DOHH2 (cell line): ENCODE measurements around the gene MYDGF.

Source experiments
- H3F3A ChIP-seq: fragments of 200-600 bp; sonication (generic), shearing (Covaris generic); 2 replicates; pipeline ENCODE4 v1.6.0; 2016; ENCODE audit warnings: antibody characterized with exemption, mild to moderate bottlenecking; ENCODE audit not compliant: control insufficient read depth, insufficient read depth
- H3K27ac ChIP-seq: fragments of 200-600 bp; sonication (generic); 2 replicates; pipeline ENCODE4 v1.5.1; 2014; ENCODE audit warnings: low read depth, mild to moderate bottlenecking, low read length, moderate library complexity
- H3K27me3 ChIP-seq: fragments of 200-600 bp; sonication (generic); 2 replicates; pipeline ENCODE4 v1.6.1; 2014; ENCODE audit warnings: mild to moderate bottlenecking, low read length, mixed read lengths; ENCODE audit not compliant: control insufficient read depth
- H3K36me3 ChIP-seq: fragments of 200-600 bp; sonication (generic); 2 replicates; pipeline ENCODE4 v1.6.1; 2014; ENCODE audit warnings: mild to moderate bottlenecking, low read length, moderate library complexity, mixed read lengths; ENCODE audit not compliant: control insufficient read depth
- H3K4me1 ChIP-seq: fragments of 200-600 bp; sonication (generic); 2 replicates; pipeline ENCODE4 v1.6.1; 2014; ENCODE audit warnings: mild to moderate bottlenecking, low read length, mixed read lengths; ENCODE audit not compliant: control insufficient read depth
- H3K4me2 ChIP-seq: fragments of 200-600 bp; sonication (generic); 2 replicates; pipeline ENCODE4 v1.6.0; 2014; ENCODE audit warnings: mild to moderate bottlenecking, low read length, moderate library complexity
- H3K4me3 ChIP-seq: fragments of 200-600 bp; sonication (generic); 2 replicates; pipeline ENCODE4 v1.5.1; 2014; ENCODE audit warnings: mild to moderate bottlenecking, low read length, mixed read lengths
- H3K79me2 ChIP-seq: fragments of 200-600 bp; sonication (generic); 2 replicates; pipeline ENCODE4 v1.6.1; 2014; ENCODE audit warnings: mild to moderate bottlenecking, low read length, mixed read lengths; ENCODE audit not compliant: control insufficient read depth
- H3K9me2 ChIP-seq: fragments of 200-600 bp; sonication (generic); replicated peaks from 2 replicates; pipeline ENCODE4 v1.6.1; 2014; ENCODE audit warnings: mild to moderate bottlenecking, low read length, mixed read lengths; ENCODE audit not compliant: control insufficient read depth
- H3K9me3 ChIP-seq: fragments of 200-600 bp; sonication (generic); 2 replicates; pipeline ENCODE4 v1.6.1; 2014; ENCODE audit warnings: antibody characterized with exemption, low read length, mixed read lengths; ENCODE audit not compliant: control insufficient read depth, insufficient read depth
- H4K20me1 ChIP-seq: fragments of 200-600 bp; sonication (generic); 2 replicates; pipeline ENCODE4 v1.6.0; 2014; ENCODE audit warnings: low read depth, mild to moderate bottlenecking, antibody characterized with exemption, low read length, moderate library complexity; ENCODE audit not compliant: control insufficient read depth, insufficient read depth
- EZH2phosphoT487 ChIP-seq: fragments of 200-600 bp; sonication (generic); IDR thresholded peaks from 2 replicates; pipeline ENCODE4 v1.6.1; 2017; ENCODE audit warnings: borderline replicate concordance, mild to moderate bottlenecking, antibody characterized with exemption, low read length, moderate library complexity, mixed read lengths
- TF ChIP-seq, protein P1 (sequence below): fragments of 200-600 bp; sonication (generic); IDR thresholded peaks from one replicate; pipeline ENCODE4 v1.5.1; 2014; ENCODE audit warnings: antibody characterized with exemption, mild to moderate bottlenecking, low read depth, low read length; ENCODE audit not compliant: poor library complexity, severe bottlenecking

MYDGF gene

GRCh38 chr19:4673726-4674125, 3.6 kb upstream of the MYDGF start:
- TF ChIP-seq, protein P1, sequence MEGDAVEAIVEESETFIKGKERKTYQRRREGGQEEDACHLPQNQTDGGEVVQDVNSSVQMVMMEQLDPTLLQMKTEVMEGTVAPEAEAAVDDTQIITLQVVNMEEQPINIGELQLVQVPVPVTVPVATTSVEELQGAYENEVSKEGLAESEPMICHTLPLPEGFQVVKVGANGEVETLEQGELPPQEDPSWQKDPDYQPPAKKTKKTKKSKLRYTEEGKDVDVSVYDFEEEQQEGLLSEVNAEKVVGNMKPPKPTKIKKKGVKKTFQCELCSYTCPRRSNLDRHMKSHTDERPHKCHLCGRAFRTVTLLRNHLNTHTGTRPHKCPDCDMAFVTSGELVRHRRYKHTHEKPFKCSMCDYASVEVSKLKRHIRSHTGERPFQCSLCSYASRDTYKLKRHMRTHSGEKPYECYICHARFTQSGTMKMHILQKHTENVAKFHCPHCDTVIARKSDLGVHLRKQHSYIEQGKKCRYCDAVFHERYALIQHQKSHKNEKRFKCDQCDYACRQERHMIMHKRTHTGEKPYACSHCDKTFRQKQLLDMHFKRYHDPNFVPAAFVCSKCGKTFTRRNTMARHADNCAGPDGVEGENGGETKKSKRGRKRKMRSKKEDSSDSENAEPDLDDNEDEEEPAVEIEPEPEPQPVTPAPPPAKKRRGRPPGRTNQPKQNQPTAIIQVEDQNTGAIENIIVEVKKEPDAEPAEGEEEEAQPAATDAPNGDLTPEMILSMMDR = no peak
- no peak for TF ChIP-seq EZH2phosphoT487
- Histone ChIP-seq H3K9me3 (no peaks in the 10 kb centered on the region), H3K9me2 (no peaks in the 10 kb centered on the region), H3K27ac (no peak overlapping the region), H4K20me1 (no peaks in the 10 kb centered on the region), H3K27me3 (no peaks in the 10 kb centered on the region), H3K79me2 (peaks cover 14% of the 10 kb centered on the region), H3K4me3 (no peak overlapping the region), H3F3A (peaks cover 14% of the 10 kb centered on the region), H3K36me3 (peaks cover 11% of the 10 kb centered on the region), H3K4me2 (no peak overlapping the region), H3K4me1 (peaks cover 12% of the 10 kb centered on the region)

DNA sequence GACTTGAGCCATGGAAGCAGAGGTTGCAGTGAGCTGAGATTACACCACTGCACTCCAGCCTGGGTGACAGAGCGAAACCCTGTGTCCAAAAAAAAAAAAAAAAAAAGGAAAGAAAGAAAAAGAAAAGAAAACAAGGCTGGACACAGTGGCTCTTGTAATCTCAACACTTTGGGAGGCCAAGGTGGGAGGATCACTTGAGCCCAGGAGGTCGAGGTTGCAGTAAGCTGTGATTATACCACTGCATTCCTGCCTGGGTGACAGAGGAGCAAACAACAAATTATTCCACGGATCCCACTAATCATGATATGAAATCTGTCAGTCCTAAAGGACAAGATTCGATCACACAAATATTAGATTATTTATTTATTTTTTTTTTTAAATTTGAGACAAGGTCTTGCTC, 3.1 kb upstream of the MYDGF start:
- Histone ChIP-seq H3K4me2 (no peak overlapping the region), H3K9me3 (no peaks in the 10 kb centered on the region), H3K9me2 (no peaks in the 10 kb centered on the region), H3K27ac (no peak overlapping the region), H3K4me3 (no peak overlapping the region), H3K36me3 (peaks cover 14% of the 10 kb centered on the region), H3K79me2 (peaks cover 18% of the 10 kb centered on the region), H4K20me1 (no peaks in the 10 kb centered on the region), H3K4me1 (peaks cover 13% of the 10 kb centered on the region), H3K27me3 (no peaks in the 10 kb centered on the region), H3F3A (peaks cover 14% of the 10 kb centered on the region)
- no peak for TF ChIP-seq EZH2phosphoT487
- TF ChIP-seq, protein P1 = no peak

DNA sequence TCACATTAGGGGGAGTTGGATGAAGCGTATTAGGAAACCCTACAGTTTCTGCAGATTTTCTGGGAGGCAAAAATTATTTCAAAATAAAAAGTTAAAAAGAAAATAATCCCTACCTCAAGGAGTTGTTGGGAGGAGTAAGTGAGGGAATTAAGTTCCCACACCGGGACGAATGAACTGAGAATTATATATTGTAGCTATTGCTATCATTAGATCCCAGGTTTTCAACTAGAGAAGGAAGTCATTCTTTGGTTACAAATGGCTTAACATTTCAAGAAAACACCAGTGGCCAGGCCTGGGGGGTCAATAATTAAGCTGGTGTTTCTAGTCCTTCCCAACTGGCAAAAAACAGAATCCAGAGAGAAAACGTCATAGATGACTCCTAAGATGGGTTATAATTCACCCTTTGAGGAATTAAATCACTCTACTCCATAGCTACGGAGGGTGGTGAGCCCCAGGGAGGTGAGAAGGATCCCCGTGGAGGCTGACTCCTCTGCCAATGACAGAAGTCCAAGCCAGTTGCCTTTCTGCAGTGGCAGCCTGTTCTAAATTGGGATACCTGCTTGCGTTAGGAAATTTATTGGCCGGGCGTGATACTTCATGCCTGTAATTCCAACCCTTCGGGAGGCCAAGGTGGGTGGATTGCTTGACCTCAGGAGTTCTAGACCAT, 1.2 kb upstream of the MYDGF start:
- Histone ChIP-seq H3K36me3 (peaks cover 20% of the 10 kb centered on the region), H3K4me3 (no peak overlapping the region), H3K4me1 (peaks cover 13% of the 10 kb centered on the region), H4K20me1 (no peaks in the 10 kb centered on the region), H3K9me2 (no peaks in the 10 kb centered on the region), H3K27me3 (no peaks in the 10 kb centered on the region), H3K79me2 (peaks cover 24% of the 10 kb centered on the region), H3K9me3 (no peaks in the 10 kb centered on the region), H3F3A (peaks cover 14% of the 10 kb centered on the region), H3K4me2 (no peak overlapping the region), H3K27ac (no peak overlapping the region)
- no peak for TF ChIP-seq EZH2phosphoT487
- TF ChIP-seq, protein P1 = no peak
